SU-DHL-6 (cell line): ENCODE results near the gene C1orf74.

ENCODE experiments used
- EZH2phosphoT487 ChIP-seq: fragments of 200-600 bp; sonication (generic), shearing (Covaris generic); conservative IDR thresholded peaks from 2 replicates; pipeline ENCODE4 v1.6.1; 2018; ENCODE audit warnings: mild to moderate bottlenecking, antibody characterized with exemption, low read length, moderate library complexity, mixed read lengths
- TF ChIP-seq, protein P1 (sequence below): fragments of 200-600 bp; sonication (generic); IDR thresholded peaks from one replicate; pipeline ENCODE4 v1.5.1; 2017; ENCODE audit warnings: antibody characterized with exemption, mild to moderate bottlenecking, low read length, moderate library complexity; ENCODE audit not compliant: insufficient read depth, poor library complexity, severe bottlenecking

- TF ChIP-seq, protein P1, sequence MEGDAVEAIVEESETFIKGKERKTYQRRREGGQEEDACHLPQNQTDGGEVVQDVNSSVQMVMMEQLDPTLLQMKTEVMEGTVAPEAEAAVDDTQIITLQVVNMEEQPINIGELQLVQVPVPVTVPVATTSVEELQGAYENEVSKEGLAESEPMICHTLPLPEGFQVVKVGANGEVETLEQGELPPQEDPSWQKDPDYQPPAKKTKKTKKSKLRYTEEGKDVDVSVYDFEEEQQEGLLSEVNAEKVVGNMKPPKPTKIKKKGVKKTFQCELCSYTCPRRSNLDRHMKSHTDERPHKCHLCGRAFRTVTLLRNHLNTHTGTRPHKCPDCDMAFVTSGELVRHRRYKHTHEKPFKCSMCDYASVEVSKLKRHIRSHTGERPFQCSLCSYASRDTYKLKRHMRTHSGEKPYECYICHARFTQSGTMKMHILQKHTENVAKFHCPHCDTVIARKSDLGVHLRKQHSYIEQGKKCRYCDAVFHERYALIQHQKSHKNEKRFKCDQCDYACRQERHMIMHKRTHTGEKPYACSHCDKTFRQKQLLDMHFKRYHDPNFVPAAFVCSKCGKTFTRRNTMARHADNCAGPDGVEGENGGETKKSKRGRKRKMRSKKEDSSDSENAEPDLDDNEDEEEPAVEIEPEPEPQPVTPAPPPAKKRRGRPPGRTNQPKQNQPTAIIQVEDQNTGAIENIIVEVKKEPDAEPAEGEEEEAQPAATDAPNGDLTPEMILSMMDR, result no peak
- no peak for TF ChIP-seq EZH2phosphoT487
These were observed 3.2 kb upstream of the C1orf74 start for GRCh38 chr1:209787551-209787950.
